Heart right ventricle (tissue), 16 donors: ENCODE results near the gene PLLP. TPM values are rescaled to one million over a fixed set of nuclear protein-coding genes. Genes with fewer than 3 reads are reported as not detected.

Source experiments
- ATAC-seq, 8 donors: fragments of 200-7000 bp; cut with Tn5 transposase; one replicate each; pipeline ENCODE4 v1.9.1; 2020; ENCODE audit warnings: mild to moderate bottlenecking in 8 of 8, moderate library complexity in 8 of 8, moderate number of reproducible peaks in 1 of 8
- DNase-seq, 2 donors: peaks; one replicate each; pipeline ENCODE4 v3.0.0-alpha.2; 2020
- H3K27ac ChIP-seq, 10 donors: fragments of 200-600 bp; sonication (generic) in 2 of 10; one replicate each; pipeline versions ENCODE4 v1.5.0 to v1.8.0; 2020 to 2022; ENCODE audit warnings: mild to moderate bottlenecking in 3 of 10
- H3K27me3 ChIP-seq, 7 donors: fragments of 200-600 bp; one replicate each; pipeline ENCODE4 v1.8.0; 2021 to 2022; ENCODE audit warnings: mild to moderate bottlenecking in 2 of 7
- H3K36me3 ChIP-seq, 9 donors: fragments of 200-600 bp; sonication (generic) in 1 of 9; one replicate each; pipeline versions ENCODE4 v1.5.0 to v1.8.0; 2020 to 2022; ENCODE audit warnings: mild to moderate bottlenecking in 2 of 9
- H3K4me1 ChIP-seq, 9 donors: fragments of 200-600 bp; sonication (generic) in 1 of 9; one replicate each; pipeline versions ENCODE4 v1.5.0 to v1.8.0; 2020 to 2022; ENCODE audit warnings: mild to moderate bottlenecking in 4 of 9
- H3K4me3 ChIP-seq, 10 donors: fragments of 200-600 bp; sonication (generic) in 2 of 10; one replicate each; pipeline versions ENCODE4 v1.5.0 to v1.8.0; 2020 to 2022; ENCODE audit warnings: mild to moderate bottlenecking in 7 of 10, moderate library complexity in 2 of 10
- H3K9me3 ChIP-seq, 11 donors: fragments of 200-600 bp in 10 of 11; sonication (generic) in 2 of 11; one replicate each; pipeline versions ENCODE4 v1.5.0 to v1.8.0; 2013 to 2022; ENCODE audit warnings: mild to moderate bottlenecking in 2 of 11, control low read depth in 1 of 11, moderate library complexity in 1 of 11
- CTCF ChIP-seq, 9 donors: fragments of 200-600 bp; sonication (generic) in 2 of 9; IDR thresholded peaks; one replicate each; pipeline versions ENCODE4 v1.5.0 to v1.8.0; 2021 to 2022; ENCODE audit warnings: antibody characterized with exemption in 9 of 9, mild to moderate bottlenecking in 5 of 9, moderate library complexity in 1 of 9
- WGBS, 2 donors: extraction: QIAGEN DNeasy Blood & Tissue Kit; methylation state at CpG; one replicate each; pipeline ENCODE4 v1.1.7; 2013; ENCODE audit warnings: inconsistent platforms in 1 of 2; 5-methylcytosine and 5-hydroxymethylcytosine counted together
- intact Hi-C, 10 donors: fragments of 100-400 bp; cut with DNase I; formaldehyde crosslinking; loops; one replicate each; pipeline versions ENCODE4 v1.11.1 to v1.14.2; 2022
- polyA plus RNA-seq, 2 donors: library from polyadenylated mRNA; stranded (reverse); fragments of 200-250 nt; gene quantifications; one replicate each; pipeline ENCODE4 v1.2.3, GENCODE V29; 2013
- total RNA-seq, 10 donors: library from RNA; stranded (reverse); fragmentation: NEBNext Ultra II Directional in 3 of 10; extraction: Animal tissue kit (Norgen Biotek cat#: 25700) in 3 of 10; gene quantifications; one replicate each; pipeline versions ENCODE4 v1.2.1 to v1.2.4, GENCODE V29; 2021 to 2023
- donor health status: Arrhythmogenic right ventricular cardiomyopathy.
- donor health status: ischemic (EF 13 %, LVEDD 7.1; RV severe dilation, severe dysfunction).
- donor health status: healthy with polysubstance abuse.
- donor health status: DM: no; HTN: yes; CAD: no.
- donor health status: DM: no; HTN: no; CAD: no.
- donor health status: ischemic (EF 25% LVEDD 6.9; RV normal size, moderate dysfunction).
- donor health status: ischemic (EF 25% LVEDD 5.7; RV mildly dilated, moderate dysfunction).
- donor health status: healthy.
- donor health status: DM: yes; HTN: yes; CAD: no.
- donor health status: Ischemic cardiomyopathy.
- donor health status: ischemic (EF 35%, LVEDD 5.7; RV mildly dilated, moderate dysfunction).
- donor health status: nonischemic (EF 11% LVEDD 7.7; RV severe dilation, severe dysfunction).
- donor health status: DM: yes; HTN: yes; CAD: no.
- donor health status: PGD.
- donor health status: ischemic (EF 29% LVEDD 5.4; RV normal size, mild dysfunction).
- donor health status: nonischemic (EF 23%, LVEDD 6.1; RV moderate dilation, normal function).

Gene PLLP
- total and polyA plus RNA-seq, 12 donors, result 1.7 to 10.6 (median 2.4) TPM

- intact Hi-C loops, result loop anchor here in 9 of 10 donors (2.0 to 10.0 kb wide), 6 partner anchors 69 to 234 kb away; partner anchors contain the start of genes CX3CL1 (in 3 of the 9) and CCDC102A (in 1 of the 9)
- no peaks in the 10 kb centered on the region for H3K27me3 ChIP-seq
- H3K27ac ChIP-seq, result peak overlapping the region; percentile 10 to 83 (median 70)
- no peak for ATAC-seq
- H3K9me3 ChIP-seq, result no peaks in the 10 kb centered on the region
- H3K4me1 ChIP-seq, result peaks cover 4 to 48% (median 40%) of the 10 kb centered on the region in 9 donors
- DNase-seq, result no peak
- TF ChIP-seq CTCF (IDR thresholded peaks at IDR 0.05), result no peak
- no peaks in the 10 kb centered on the region for H3K36me3 ChIP-seq
- WGBS, 2 donors, result 91% methylated on average over 4 of the region's 4 CpGs
- H3K4me3 ChIP-seq, result no peak overlapping the region
Observed at GRCh38 chr16:57303021-57303909, 18.8 kb upstream of the PLLP start.

GRCh38 chr16:57301126-57301817, 16.8 kb upstream of the PLLP start:
- H3K4me3 ChIP-seq, result peak overlapping the region in 7 of 10 donors; percentile 9 to 58 (median 27)
- TF ChIP-seq CTCF (IDR thresholded peaks at IDR 0.05), result no peak
- 39 to 40% methylated on average over 19 of the region's 19 CpGs for WGBS, 2 donors
- ATAC-seq (no peak), DNase-seq (peak in 1 of 2 donors; percentile 27)
- no peaks in the 10 kb centered on the region for H3K27me3 ChIP-seq
- H3K9me3 ChIP-seq, result no peaks in the 10 kb centered on the region
- H3K27ac ChIP-seq, result peak overlapping the region in 7 of 10 donors; percentile 7 to 94 (median 23)
- intact Hi-C loops, result loop anchor here in 9 of 10 donors (1.0 to 10.0 kb wide), 9 partner anchors 56 to 236 kb away; partner anchors contain the start of genes CX3CL1 (in 3 of the 9), ARL2BP (in 1 of the 9) and CCDC102A (in 1 of the 9)
- H3K4me1 ChIP-seq, result peaks cover 4 to 47% (median 40%) of the 10 kb centered on the region in 9 donors
- H3K36me3 ChIP-seq, result no peaks in the 10 kb centered on the region

- intact Hi-C loops, result loop anchor here (1.0 to 10.0 kb wide), 12 partner anchors 56 to 237 kb away; partner anchors contain the start of genes CX3CL1 (in 4 of the 10), ARL2BP (in 1 of the 10) and CCDC102A (in 1 of the 10)
- peak; percentile 88 to 98 (median 95) for TF ChIP-seq CTCF (IDR thresholded peaks at IDR 0.05)
- 2 to 5% methylated on average over 36 of the region's 36 CpGs for WGBS, 2 donors
- peak overlapping the region; percentile 51 to 95 (median 88) for H3K27ac ChIP-seq
- no peaks in the 10 kb centered on the region for H3K9me3 ChIP-seq
- H3K36me3 ChIP-seq, result no peaks in the 10 kb centered on the region
- ATAC-seq (peak; percentile 91 to 96 (median 94)), DNase-seq (peak; percentile 96 to 99)
- H3K27me3 ChIP-seq, result no peaks in the 10 kb centered on the region
- H3K4me3 ChIP-seq, result peak overlapping the region; percentile 16 to 60 (median 52)
- peaks cover 4 to 44% (median 38%) of the 10 kb centered on the region in 9 donors for H3K4me1 ChIP-seq
Observed at GRCh38 chr16:57300387-57301125, 16.1 kb upstream of the PLLP start.
